SK-N-MC (cell line): Measurements from ENCODE around the gene CDKN2C.
"Not testable (repeated sequence)": the region's sequence is repeated elsewhere in the genome, so short reads cannot be mapped to it uniquely, and the experiment has no call there.

Experiments used
- DNase-seq: peaks from one replicate; pipeline ENCODE4 v3.0.0-alpha.2; 2011; ENCODE audit warnings: low read depth, low spot score
- H3K27ac ChIP-seq: fragments of 200-600 bp; sonication (generic); 2 replicates; pipeline ENCODE4 v1.5.1; 2016; ENCODE audit warnings: mixed run types
- H3K36me3 ChIP-seq: fragments of 200-600 bp; sonication (generic); 2 replicates; pipeline ENCODE4 v1.6.1; 2017; ENCODE audit warnings: antibody characterized with exemption, low read length, mixed read lengths; ENCODE audit not compliant: insufficient read depth
- H3K4me3 ChIP-seq: fragments of 200-600 bp; sonication (generic); 2 replicates; pipeline ENCODE4 v1.5.1; 2016
- H3K9ac ChIP-seq: fragments of 200-600 bp; sonication (generic); 2 replicates; pipeline ENCODE4 v1.8.0; 2017; ENCODE audit warnings: mixed run types, mixed read lengths; ENCODE audit not compliant: insufficient read length
- H3K9me3 ChIP-seq: fragments of 200-600 bp; sonication (generic); 2 replicates; pipeline ENCODE4 v1.6.1; 2017; ENCODE audit warnings: low read depth, mild to moderate bottlenecking, antibody characterized with exemption, low read length, moderate library complexity, mixed read lengths
- EZH2 ChIP-seq: fragments of 200-600 bp; sonication (generic); IDR thresholded peaks from one replicate; pipeline ENCODE4 v1.6.1; 2017; ENCODE audit warnings: antibody characterized with exemption
- FOXP2 ChIP-seq: optimal IDR thresholded peaks from 2 replicates; pipeline ENCODE3; 2011; ENCODE audit warnings: mild to moderate bottlenecking, moderate library complexity; ENCODE audit not compliant: insufficient read depth; ENCODE audit errors: extremely low read length, control extremely low read depth
- POLR2AphosphoS5 ChIP-seq: IDR thresholded peaks from 2 replicates; pipeline ENCODE4 v1.6.1; 2012; ENCODE audit warnings: mild to moderate bottlenecking, low read depth, low read length, borderline replicate concordance

The CDKN2C gene

DNA sequence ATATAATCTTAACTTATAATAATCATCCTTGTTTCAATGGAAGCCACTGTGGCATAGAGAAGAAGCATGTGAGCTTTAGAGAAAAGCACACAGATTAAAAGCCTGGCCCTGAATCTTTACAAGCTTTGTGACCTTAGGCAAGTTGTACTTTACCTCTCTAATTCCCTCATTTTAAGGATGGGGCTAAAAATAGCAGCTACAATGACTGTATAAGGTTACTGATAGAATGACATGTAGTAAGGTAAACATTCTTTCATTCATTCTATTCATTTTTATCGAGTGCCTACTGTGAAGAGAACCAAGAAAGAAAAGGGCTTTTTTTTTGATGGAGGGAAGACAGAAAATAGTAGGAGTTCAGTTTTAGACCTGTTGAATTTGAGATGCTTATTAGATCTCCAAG, 25.6 kb downstream of the CDKN2C start:
- peaks cover 3% of the 10 kb centered on the region; the same call in 1 of the 2 replicates for H3K36me3 ChIP-seq
- DNase-seq, result no peak
- TF ChIP-seq POLR2AphosphoS5 (no peak), EZH2 (no peak), FOXP2 (no peak)

GRCh38 chr1:50996083-50996482, 26.0 kb downstream of the CDKN2C start:
- Histone ChIP-seq H3K4me3 (no peak overlapping the region), H3K36me3 (peaks cover 3% of the 10 kb centered on the region; the same call in 1 of the 2 replicates), H3K27ac (no peak overlapping the region), H3K9ac (no peak overlapping the region), H3K9me3 (no peaks in the 10 kb centered on the region)
- DNase-seq, result no peak
- no peak for TF ChIP-seq POLR2AphosphoS5
- no peak for TF ChIP-seq FOXP2
- no peak for TF ChIP-seq EZH2

More for the DNA sequence above, 25.6 kb downstream of the CDKN2C start:
- no peak overlapping the region for H3K4me3 ChIP-seq
- no peaks in the 10 kb centered on the region for H3K9me3 ChIP-seq
- no peak overlapping the region for H3K27ac ChIP-seq
- H3K9ac ChIP-seq, result no peak overlapping the region

- not testable (repeated sequence) for H3K4me3 ChIP-seq, H3K9ac ChIP-seq, H3K27ac ChIP-seq, H3K9me3 ChIP-seq, DNase-seq
- H3K36me3 ChIP-seq, result peaks cover 14% of the 10 kb centered on the region; the same call in 1 of the 2 replicates
Measured at GRCh38 chr1:50999375-50999774, 29.3 kb downstream of the CDKN2C start.

GRCh38 chr1:51000160-51000559, 30.1 kb downstream of the CDKN2C start:
- H3K36me3 ChIP-seq, result peaks cover 21% of the 10 kb centered on the region; the same call in 1 of the 2 replicates
- H3K9ac ChIP-seq, result no peak overlapping the region
- TF ChIP-seq EZH2, result no peak
- no peak for TF ChIP-seq FOXP2
- no peak for TF ChIP-seq POLR2AphosphoS5
- peak overlapping the region; percentile 60; the same call in 1 of the 2 replicates for H3K27ac ChIP-seq
- no peaks in the 10 kb centered on the region for H3K9me3 ChIP-seq
- H3K4me3 ChIP-seq, result no peak overlapping the region
- no peak for DNase-seq

- H3K9ac ChIP-seq, result no peak overlapping the region
- peaks cover 26% of the 10 kb centered on the region; the same call in 1 of the 2 replicates for H3K36me3 ChIP-seq
- no peak overlapping the region for H3K4me3 ChIP-seq
- H3K27ac ChIP-seq, result peak overlapping the region; percentile 60
- no peaks in the 10 kb centered on the region for H3K9me3 ChIP-seq
- no peak for DNase-seq
- TF ChIP-seq FOXP2 (no peak), EZH2 (no peak), POLR2AphosphoS5 (no peak)
Measured at GRCh38 chr1:51000651-51001050, 30.6 kb downstream of the CDKN2C start.

- Histone ChIP-seq H3K36me3 (peaks cover 28% of the 10 kb centered on the region; the same call in 1 of the 2 replicates), H3K9ac (no peak overlapping the region), H3K4me3 (no peak overlapping the region), H3K9me3 (no peaks in the 10 kb centered on the region), H3K27ac (no peak overlapping the region)
- DNase-seq, result no peak
- TF ChIP-seq EZH2, result no peak
- no peak for TF ChIP-seq POLR2AphosphoS5
- no peak for TF ChIP-seq FOXP2
Measured at GRCh38 chr1:51002516-51002915, 32.5 kb downstream of the CDKN2C start.

- peaks cover 28% of the 10 kb centered on the region; the same call in 1 of the 2 replicates for H3K36me3 ChIP-seq
- H3K4me3 ChIP-seq, H3K27ac ChIP-seq, H3K9ac ChIP-seq, H3K9me3 ChIP-seq, DNase-seq: not testable (repeated sequence)
Measured at GRCh38 chr1:51005549-51005948, 35.5 kb downstream of the CDKN2C start.

DNA sequence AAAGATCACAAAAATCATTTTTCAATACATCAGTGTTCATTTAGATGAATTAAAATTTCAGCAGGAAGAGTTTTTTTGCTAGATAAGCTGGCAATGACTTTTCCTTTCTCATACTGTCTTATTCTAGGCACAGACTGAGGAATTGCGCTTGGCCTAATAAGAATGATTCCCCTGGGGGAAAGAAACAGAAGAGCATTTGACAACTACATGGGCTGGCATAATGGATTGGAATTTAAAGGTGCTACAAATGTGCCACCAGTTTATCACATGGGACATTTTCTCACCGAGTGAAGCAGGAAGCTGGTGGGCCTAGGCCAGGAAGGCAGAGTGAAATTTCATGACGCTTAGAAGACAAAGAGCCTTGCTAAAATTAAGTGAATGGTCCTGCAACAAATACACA, 39.3 kb downstream of the CDKN2C start:
- Histone ChIP-seq H3K9ac (no peak overlapping the region), H3K36me3 (peaks cover 18% of the 10 kb centered on the region; the same call in 1 of the 2 replicates), H3K9me3 (no peaks in the 10 kb centered on the region), H3K4me3 (no peak overlapping the region), H3K27ac (no peak overlapping the region)
- TF ChIP-seq EZH2 (no peak), POLR2AphosphoS5 (no peak), FOXP2 (no peak)
- DNase-seq, result no peak

DNA sequence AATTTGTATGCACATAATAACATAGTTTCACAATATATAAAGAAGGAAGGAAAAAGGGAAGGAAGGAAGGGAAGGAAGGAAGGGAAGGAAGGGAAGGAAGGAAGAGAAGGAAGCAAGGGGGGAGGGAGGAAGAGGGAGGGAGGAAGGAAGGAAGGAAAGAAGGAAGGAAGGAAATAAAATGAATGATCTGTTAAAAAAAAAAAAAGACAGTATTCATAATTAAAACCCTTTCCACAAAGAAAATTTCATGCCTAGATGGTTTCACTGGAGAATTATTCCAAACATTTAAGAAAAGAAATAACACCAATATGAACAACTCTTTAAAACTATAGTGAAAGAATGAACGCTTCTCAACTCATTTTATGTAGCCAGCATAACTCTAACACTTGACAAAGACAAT, 44.8 kb downstream of the CDKN2C start:
- no peak overlapping the region for H3K4me3 ChIP-seq
- H3K9me3 ChIP-seq, result no peaks in the 10 kb centered on the region
- no peak for TF ChIP-seq EZH2
- peak overlapping the region; percentile 9; the same call in 1 of the 2 replicates for H3K27ac ChIP-seq
- no peak overlapping the region for H3K9ac ChIP-seq
- DNase-seq, result no peak
- peaks cover 4% of the 10 kb centered on the region; the same call in 1 of the 2 replicates for H3K36me3 ChIP-seq
